Prostate gland (tissue), 2 donors: ENCODE data around the gene MAPK8IP2. TPM values are rescaled to one million over a fixed set of nuclear protein-coding genes. Genes with fewer than 3 reads are reported as not detected.
"Not testable (repeated sequence)": the region's sequence is repeated elsewhere in the genome, so short reads cannot be mapped to it uniquely, and the experiment has no call there.

ENCODE experiments used
- DNase-seq: peaks from one replicate; pipeline ENCODE4 v3.0.0-alpha.2; 2019; ENCODE audit warnings: low spot score
- H3K27ac ChIP-seq, 2 donors: fragments of 200-600 bp; sonication (generic); 2 replicates each; pipeline ENCODE4 v1.5.1; 2017 to 2019
- H3K27me3 ChIP-seq: fragments of 200-600 bp; sonication (generic); replicated peaks from 2 replicates; pipeline ENCODE4 v1.5.1; 2019; ENCODE audit not compliant: insufficient read depth
- H3K36me3 ChIP-seq, 2 donors: fragments of 200-600 bp; sonication (generic); 1 replicate in 1 of 2; 2 replicates in 1 of 2; pipeline versions ENCODE4 v1.5.1 to v1.8.1; 2017 to 2019
- H3K4me1 ChIP-seq: fragments of 200-600 bp; sonication (generic); replicated peaks from 2 replicates; pipeline ENCODE4 v1.5.1; 2019
- H3K4me3 ChIP-seq, 2 donors: fragments of 200-600 bp; sonication (generic); 2 replicates each; pipeline ENCODE4 v1.5.1; 2017 to 2019
- H3K9me3 ChIP-seq: fragments of 200-600 bp; sonication (generic); 2 replicates; pipeline ENCODE4 v1.5.1; 2017
- CTCF ChIP-seq, 4 experiments: fragments of 200-600 bp in 2 of 4; fragments of 450-650 bp in 2 of 4; sonication (generic) in 2 of 4; IDR thresholded peaks; 1 replicate in 3 of 4; 2 replicates in 1 of 4; pipeline ENCODE4 v1.5.1; 2016 to 2019; ENCODE audit warnings: antibody characterized with exemption in 4 of 4, mild to moderate bottlenecking in 2 of 4, moderate library complexity in 2 of 4
- POLR2A ChIP-seq: fragments of 450-650 bp; IDR thresholded peaks from one replicate; pipeline ENCODE4 v1.6.1; 2016; ENCODE audit warnings: antibody characterized with exemption, mild to moderate bottlenecking
- POLR2AphosphoS5 ChIP-seq: sonication (generic); formaldehyde crosslinking; IDR thresholded peaks from one replicate; pipeline ENCODE4 v1.6.1; 2017; ENCODE audit warnings: antibody characterized with exemption
- WGBS: methylation state at CpG from one replicate; pipeline ENCODE4 v1.1.5; 2018; 5-methylcytosine and 5-hydroxymethylcytosine counted together
- intact Hi-C: fragments of 100-400 bp; cut with DNase I; formaldehyde crosslinking; loops from one replicate; pipeline ENCODE4 v1.14.2; 2022
- total RNA-seq, 2 donors: library from RNA; depleted of rRNA; stranded (reverse); fragments of >200 nt; gene quantifications; one replicate each; pipeline ENCODE4 v1.1.0, GENCODE V29; 2016

The MAPK8IP2 gene
- total RNA-seq, 2 donors from 2014 or later = 5.1 to 23.6 TPM

GRCh38 chr22:50605613-50606074 lies 5.1 kb downstream of the MAPK8IP2 start:
- DNase-seq = no peak
- Histone ChIP-seq H3K27ac (no peak overlapping the region), H3K4me3 (no peak overlapping the region), H3K4me1 (no peaks in the 10 kb centered on the region), H3K9me3 (no peaks in the 10 kb centered on the region), H3K36me3 (no peaks in the 10 kb centered on the region), H3K27me3 (no peaks in the 10 kb centered on the region)
- no peak for TF ChIP-seq CTCF (IDR thresholded peaks at IDR 0.05)
- TF ChIP-seq POLR2AphosphoS5 = no peak
- TF ChIP-seq POLR2A = no peak
- 85% methylated on average over 20 of the region's 20 CpGs for WGBS
- intact Hi-C loops = no loop called here

GRCh38 chr22:50606165-50606945 lies 5.8 kb downstream of the MAPK8IP2 start:
- no peak for TF ChIP-seq CTCF (IDR thresholded peaks at IDR 0.05)
- no peak for TF ChIP-seq POLR2AphosphoS5
- no peak for TF ChIP-seq POLR2A
- no peak overlapping the region for H3K27ac ChIP-seq
- no peaks in the 10 kb centered on the region for H3K27me3 ChIP-seq
- no peak overlapping the region for H3K4me3 ChIP-seq
- H3K4me1 ChIP-seq = no peaks in the 10 kb centered on the region
- WGBS = 76% methylated on average over 19 of the region's 19 CpGs
- no peaks in the 10 kb centered on the region for H3K36me3 ChIP-seq
- DNase-seq = no peak
- H3K9me3 ChIP-seq = no peaks in the 10 kb centered on the region
- intact Hi-C loops = no loop called here

- Histone ChIP-seq H3K27ac (no peak overlapping the region), H3K27me3 (no peaks in the 10 kb centered on the region), H3K9me3 (no peaks in the 10 kb centered on the region), H3K36me3 (no peaks in the 10 kb centered on the region), H3K4me1 (no peaks in the 10 kb centered on the region), H3K4me3 (no peak overlapping the region)
- intact Hi-C loops = no loop called here
- TF ChIP-seq POLR2AphosphoS5 (no peak), POLR2A (no peak), CTCF (IDR thresholded peaks at IDR 0.05) (no peak)
- no peak for DNase-seq
- WGBS = 88% methylated on average over 17 of the region's 18 CpGs
Observed at GRCh38 chr22:50606946-50607658, 6.5 kb downstream of the MAPK8IP2 start.

- TF ChIP-seq CTCF (IDR thresholded peaks at IDR 0.05) (no peak), POLR2A (no peak), POLR2AphosphoS5 (no peak)
- no peak overlapping the region for H3K4me3 ChIP-seq
- H3K4me1 ChIP-seq = no peaks in the 10 kb centered on the region
- 56% methylated on average over 6 of the region's 6 CpGs for WGBS
- H3K27me3 ChIP-seq = no peaks in the 10 kb centered on the region
- no peak for DNase-seq
- intact Hi-C loops = no loop called here
- no peak overlapping the region for H3K27ac ChIP-seq
- no peaks in the 10 kb centered on the region for H3K9me3 ChIP-seq
- no peaks in the 10 kb centered on the region for H3K36me3 ChIP-seq
Observed at GRCh38 chr22:50607659-50608020, 7.0 kb downstream of the MAPK8IP2 start.

GRCh38 chr22:50608058-50608840 lies 7.7 kb downstream of the MAPK8IP2 start:
- intact Hi-C loops = not testable (repeated sequence)

More at GRCh38 chr22:50608058-50608840, 7.7 kb downstream of the MAPK8IP2 start:
- 81% methylated on average over 39 of the region's 39 CpGs for WGBS
- H3K4me1 ChIP-seq, H3K9me3 ChIP-seq, H3K27ac ChIP-seq, H3K27me3 ChIP-seq, DNase-seq, H3K36me3 ChIP-seq, H3K4me3 ChIP-seq: not testable (repeated sequence)
